HG03342 (cell line): ENCODE measurements around the gene TOGARAM1.

Experiments
- ATAC-seq: cut with Tn5 transposase; IDR thresholded peaks from one replicate; pipeline ENCODE4 v1.9.1; 2021; ENCODE audit warnings: mild to moderate bottlenecking, moderate library complexity; ENCODE audit not compliant: unreplicated experiment

Gene TOGARAM1

DNA sequence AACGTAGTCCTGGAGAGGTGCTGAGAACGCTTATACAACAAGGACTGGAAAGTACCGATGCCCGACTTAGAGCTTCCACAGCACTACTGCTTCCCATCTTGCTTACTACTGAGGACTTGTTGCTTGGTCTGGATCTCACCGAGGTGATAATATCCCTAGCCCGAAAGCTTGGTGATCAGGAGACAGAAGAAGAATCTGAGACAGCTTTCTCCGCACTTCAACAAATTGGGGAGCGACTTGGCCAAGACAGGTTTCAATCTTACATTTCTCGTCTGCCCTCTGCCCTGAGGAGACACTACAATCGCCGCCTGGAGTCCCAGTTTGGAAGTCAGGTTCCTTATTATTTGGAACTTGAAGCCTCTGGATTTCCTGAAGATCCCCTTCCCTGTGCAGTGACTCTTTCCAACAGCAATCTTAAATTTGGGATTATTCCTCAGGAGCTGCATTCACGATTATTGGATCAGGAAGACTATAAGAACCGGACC lies 1.1 kb downstream of the TOGARAM1 start:
- ATAC-seq = no peak

DNA sequence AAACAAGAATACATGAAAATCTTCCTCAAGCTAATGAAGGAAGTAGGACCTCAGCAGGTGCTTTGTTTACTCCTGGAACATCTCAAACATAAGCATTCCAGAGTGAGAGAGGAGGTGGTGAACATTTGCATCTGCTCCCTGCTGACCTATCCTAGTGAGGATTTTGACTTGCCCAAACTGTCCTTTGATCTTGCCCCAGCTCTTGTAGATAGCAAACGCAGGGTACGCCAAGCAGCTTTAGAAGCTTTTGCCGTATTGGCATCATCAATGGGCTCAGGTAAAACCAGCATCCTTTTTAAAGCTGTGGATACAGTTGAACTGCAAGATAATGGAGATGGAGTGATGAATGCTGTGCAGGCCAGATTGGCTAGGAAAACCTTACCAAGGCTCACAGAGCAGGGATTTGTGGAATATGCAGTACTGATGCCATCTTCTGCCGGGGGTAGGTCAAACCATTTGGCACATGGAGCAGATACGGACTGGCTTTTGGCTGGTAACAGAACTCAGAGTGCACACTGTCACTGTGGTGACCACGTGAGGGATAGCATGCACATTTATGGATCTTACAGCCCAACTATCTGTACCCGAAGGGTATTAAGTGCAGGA lies 1.9 kb downstream of the TOGARAM1 start:
- ATAC-seq = no peak

DNA sequence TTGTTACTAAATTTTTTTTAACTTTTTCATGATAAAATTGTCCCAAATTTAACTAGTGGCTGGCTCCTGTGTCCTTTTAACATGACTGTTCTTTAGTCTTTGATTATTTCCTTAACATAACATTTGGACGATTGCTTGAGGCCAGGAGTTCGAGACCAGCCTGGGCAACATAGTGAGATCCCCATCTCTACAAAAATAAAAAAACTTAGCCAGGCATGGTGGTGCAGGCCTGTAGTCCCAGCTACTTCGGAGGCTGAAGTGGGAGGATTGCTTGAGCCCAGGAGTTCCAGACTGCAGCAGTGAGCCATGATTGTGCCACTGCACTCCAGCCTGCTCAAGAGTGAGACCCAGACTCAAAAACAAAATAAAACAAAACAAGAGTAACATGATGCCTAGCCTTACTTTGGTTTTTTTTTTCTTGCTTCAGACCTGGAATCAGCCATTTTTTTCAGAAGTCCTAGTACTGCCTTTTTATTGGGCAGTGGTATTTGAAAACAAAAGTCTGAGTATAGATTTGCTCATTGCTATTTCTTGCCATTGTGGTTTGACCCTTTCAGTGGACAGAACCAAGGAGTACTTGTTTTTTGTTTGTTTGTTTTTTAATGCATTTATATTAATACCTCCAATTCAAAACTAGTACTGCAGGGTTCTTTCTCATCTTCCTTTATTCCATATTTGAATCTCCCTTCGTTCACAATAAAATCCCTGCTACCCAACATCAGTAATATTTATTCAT lies 4.8 kb downstream of the TOGARAM1 start:
- ATAC-seq = no peak

DNA sequence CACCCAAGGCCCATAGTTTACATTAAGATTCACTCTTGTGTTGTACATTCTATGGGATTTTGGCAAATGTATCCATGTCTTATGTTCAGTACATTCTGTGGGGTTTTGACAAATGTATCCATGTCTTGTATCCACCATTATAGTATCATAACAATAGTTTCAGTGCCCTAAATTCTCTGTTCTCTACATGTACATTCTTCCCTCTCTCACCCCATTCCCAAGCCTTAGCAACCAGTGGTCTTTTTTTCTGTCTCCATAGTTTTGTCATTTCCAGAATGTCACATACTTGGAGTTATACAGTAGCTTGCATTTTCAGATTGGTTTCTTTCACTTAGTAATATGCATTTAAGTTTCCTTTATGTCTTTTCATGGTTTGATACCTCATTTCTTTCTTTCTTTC lies 6.7 kb downstream of the TOGARAM1 start:
- ATAC-seq = no peak

DNA sequence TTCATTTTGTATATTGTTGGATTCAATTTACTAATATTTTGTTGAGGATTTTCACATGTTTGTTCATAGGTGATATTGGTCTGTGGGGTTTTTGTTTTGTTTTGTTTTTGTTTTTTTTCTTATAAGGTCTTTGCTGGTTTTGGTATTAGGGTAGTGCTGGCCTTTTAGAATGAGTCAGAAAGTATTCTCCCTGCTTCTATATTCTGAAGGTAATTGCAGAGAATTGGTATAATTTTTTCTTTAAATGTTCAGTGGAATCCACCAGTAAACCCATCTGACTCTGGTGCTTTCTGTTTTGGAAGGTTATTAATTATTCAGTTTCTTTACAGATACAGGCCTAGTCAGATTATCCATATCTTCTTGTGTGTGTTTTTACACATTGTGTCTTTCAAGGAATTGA lies 8.9 kb downstream of the TOGARAM1 start:
- ATAC-seq = no peak

DNA sequence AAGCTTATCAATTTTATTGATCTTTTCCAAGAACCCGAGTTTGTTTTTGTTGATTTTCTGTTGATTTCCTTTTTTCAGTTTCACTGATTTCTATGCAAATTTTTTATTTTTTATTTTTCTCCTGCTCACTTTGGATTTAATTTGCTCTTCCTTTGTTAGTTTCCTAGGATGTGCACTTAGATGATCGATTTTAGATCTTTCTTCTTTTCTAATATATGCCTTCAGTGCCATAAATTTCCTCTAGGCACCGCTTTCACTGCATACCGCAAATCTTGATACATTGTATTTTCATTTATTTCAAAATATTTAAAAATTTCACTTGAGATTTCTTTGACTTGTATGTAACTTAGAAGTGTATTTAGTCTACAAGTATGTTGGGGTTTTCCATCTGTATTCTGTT lies 9.5 kb downstream of the TOGARAM1 start:
- ATAC-seq = no peak

DNA sequence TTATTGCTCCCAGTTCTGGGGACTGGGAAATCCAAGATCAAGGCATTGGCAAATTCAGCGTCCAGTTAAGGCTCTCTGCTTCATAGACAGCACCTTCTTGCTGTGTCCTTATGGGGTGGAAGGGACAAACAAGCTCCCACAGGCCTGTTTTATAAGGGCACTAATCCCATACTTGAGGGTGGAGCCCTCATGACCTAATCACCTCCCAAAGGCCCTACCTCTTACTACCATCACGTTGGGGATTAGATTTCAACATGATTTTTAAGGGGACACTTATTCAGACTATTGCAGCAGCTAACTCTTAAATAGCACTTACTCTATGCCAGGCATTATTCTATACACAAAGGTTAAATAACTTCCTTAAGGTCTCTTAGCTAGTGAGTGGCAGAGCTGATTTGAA lies 17.3 kb downstream of the TOGARAM1 start:
- ATAC-seq = no peak

DNA sequence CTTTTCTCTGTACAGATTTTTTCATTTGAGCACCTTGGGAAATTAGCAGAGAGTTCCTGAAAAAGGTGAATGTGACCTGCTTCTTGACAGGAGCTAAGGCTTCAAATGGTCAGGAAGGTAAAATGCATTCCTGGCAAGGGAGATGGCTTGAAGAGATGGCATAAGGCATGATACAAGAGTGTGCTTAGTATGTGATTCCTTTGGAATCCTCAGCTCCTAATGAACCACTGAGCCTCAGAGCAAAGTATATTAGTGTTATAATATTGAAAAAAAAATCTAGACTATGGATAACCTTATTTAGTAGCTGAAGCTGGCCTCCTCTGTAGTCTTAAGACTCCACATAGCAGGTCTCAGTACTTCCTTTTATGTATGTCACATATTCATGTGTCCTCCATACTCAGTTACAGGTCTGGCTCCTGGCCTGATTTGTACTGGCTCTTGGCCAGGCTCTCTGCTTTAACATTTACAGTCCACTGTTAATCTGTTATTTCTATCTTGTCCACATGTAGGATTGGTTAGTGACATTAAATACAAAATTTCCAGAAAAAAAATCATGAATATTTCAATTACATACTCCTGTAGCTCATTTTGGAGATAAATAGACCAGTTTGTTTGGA lies 17.9 kb downstream of the TOGARAM1 start:
- ATAC-seq = no peak

DNA sequence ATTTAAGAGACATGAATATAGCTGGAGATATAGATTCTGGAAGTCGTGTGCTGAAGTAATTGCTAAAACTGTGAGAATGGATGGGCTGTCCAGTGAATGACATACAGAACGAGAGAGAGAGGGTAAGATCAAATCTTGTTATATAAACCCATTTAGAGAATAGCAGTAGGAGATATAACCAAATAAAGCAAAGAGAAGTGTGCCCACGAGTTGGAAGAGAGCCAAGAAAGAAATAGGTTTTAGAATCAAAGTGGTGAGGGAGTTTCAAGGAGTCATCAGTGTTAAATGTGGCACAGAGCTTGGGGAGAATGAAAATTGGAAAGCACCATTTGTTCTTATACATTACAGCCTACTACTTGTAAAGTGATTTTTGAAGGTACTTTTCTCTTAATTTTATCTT lies 19.2 kb downstream of the TOGARAM1 start:
- no peak for ATAC-seq

DNA sequence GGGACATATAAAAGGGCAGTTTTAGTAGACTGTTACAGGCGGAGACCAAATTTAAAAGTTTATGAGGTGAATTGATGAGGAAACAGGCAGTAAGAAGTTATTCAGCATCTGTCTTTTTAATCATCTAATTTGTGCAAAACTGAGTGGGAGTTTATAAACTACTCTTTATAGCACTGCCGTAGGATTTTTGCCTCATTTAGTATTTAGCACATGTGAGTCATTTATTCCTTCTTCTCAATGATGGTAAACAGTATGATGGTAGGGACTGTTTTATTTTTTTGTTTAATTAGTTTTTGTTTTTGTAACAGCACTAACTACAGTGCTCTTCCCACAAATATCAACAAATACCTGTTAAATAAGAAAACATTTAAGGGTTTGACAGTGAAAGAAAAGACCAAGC lies 20.6 kb downstream of the TOGARAM1 start:
- ATAC-seq = no peak

DNA sequence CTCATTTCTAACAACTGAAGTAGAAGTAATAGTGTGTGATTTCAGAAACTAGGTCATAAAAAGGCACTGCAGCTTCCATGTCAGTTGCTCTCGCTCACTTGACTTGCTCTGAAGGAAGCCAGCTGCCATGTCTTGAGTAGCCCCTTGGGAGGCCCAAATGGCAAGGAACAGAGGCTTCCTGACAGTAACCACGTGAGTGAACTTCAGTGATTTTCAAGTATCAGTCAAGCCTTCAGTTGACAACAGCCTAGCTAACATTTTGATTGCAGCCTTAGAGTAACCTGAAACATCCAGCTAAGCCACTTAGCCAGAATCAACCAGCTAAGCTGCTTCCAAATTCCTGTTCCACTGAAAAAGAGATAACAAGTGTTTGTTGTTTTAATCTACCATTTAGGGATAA lies 26.7 kb downstream of the TOGARAM1 start:
- ATAC-seq = no peak

DNA sequence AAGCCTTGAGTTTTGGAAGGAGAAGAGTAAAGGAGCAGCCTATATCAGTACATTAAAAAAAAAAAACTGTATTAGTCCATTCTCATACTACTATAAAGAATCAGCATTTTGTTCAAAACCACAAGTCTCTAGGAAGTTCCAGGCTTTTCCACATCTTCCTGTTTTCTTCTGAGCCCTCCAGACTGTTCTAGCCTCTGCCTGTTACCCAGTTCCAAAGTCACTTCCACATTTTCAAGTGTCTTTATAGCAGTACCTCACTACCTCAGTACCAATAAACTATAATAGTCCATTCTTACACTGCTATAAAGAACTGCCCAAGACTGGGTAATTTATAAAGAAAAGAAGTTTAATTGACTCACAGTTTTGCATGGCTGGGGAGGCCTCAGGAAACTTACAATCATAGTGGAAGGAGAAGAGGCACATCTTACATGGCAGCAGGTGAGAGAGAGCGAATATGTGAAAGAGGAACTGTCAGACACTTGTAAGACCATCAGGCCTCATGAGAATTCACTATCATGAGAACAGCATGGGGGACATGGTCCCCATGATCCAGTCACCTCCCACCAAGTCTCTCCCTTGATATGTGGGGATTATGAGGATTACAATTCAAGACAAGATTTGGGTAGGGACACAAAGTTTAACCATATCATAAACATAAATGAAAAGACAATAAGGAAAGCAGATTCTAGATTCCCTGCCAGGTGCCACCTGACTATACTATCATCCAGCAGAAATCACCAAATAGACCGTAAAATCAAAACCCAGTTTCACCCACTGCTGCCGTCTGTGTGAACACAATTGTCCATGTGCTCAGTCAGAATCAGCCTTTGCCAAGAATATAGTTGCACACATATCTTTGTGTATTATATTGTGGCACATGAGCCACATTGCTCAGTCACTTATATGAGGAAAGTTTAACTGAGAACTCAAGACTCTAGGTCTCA lies 27.8 kb downstream of the TOGARAM1 start:
- ATAC-seq = no peak

DNA sequence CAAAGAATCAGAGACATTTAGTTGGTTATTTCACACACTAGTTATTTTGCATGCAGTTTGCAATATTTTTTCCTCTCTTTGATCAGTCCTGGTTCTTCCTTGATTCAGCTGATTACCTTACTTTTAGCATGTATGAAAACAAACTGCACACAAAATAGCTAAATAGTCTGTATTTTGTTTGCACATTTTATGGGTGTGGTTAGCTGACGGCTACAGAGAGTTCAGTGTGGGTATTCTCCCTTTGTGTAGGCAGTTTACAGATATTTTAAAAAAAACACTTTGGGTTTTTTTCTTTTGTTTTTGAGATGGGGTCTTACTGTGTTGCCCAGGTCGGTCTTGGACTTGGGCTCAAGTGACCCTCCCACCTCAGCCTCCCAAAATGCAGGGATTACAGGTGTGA lies 28.5 kb downstream of the TOGARAM1 start:
- no peak for ATAC-seq

DNA sequence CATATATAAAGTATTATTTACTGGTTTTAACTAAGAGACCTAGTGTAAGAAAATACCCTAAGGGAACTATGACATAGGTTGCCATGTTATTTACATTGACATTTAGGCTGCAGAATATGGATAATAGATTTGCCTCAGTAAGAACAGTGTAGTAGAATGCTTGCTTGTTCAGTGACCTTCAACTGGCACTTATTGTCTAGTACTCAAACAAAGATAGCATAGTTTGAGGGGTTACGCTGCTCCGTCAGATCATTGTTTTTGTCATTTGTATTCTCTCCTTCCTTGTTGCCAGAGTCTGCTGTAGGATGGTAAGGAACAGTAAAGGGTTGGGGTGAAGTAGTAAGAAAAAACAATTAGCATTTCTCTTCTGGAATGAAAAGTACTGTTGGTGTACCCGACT lies 33.2 kb downstream of the TOGARAM1 start:
- no peak for ATAC-seq

DNA sequence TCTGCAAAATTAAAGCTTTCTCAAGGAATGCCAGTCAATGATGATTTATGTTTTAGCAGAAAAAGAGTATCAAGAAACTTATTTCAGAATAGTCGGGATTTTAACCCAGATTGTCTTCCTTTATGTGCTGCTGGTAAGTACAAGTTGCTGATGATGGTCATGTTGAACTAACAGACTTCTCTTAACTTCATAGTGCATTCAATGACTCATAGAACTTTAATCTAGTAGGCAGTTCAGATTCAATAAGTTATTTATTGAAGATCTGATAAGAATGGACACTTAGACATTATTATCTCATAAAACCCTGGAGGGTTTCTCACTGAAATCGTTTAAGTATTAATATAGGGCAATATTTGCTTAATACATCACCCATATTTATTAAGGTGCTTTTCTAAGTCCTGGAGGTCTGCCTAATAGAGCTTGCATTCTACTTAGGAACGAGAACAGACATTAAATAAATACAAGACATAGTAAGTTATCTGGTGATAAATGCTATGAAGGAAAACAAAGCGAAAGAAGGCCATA lies 33.8 kb downstream of the TOGARAM1 start:
- no peak for ATAC-seq

DNA sequence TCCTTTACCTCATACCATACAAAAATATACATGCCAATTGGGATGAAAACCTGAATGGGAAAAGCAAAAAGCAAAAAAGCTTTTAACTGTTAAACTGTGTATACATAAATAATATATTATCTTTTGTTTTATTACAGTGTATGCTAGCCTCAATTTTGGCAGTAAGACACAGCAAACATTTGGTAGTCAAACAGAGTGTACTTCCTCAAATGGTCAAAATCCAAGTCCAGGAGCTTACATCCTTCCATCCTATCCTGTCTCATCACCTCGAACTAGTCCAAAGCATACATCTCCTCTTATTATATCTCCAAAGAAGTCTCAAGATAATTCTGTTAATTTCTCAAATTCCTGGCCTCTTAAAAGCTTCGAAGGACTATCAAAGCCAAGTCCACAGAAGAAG lies 41.9 kb downstream of the TOGARAM1 start:
- no peak for ATAC-seq

DNA sequence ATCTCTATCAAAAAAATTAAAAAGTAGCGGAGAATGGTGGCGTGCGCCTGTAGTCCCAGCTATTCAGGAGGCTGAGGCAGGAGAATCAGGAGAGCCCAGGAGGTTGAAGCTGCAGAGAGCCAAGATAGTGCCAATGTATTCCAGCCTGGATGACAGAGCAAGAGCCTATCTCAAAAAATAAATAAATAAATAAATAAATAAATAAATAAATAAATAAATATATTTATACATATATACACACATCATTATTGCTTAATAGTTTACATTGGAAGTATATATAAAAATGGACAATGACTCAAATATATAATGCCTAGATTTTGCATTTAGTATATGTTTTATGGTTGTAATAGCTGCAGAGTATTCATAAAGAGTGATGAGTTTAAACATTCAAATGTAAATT lies 53.1 kb downstream of the TOGARAM1 start:
- no peak for ATAC-seq

DNA sequence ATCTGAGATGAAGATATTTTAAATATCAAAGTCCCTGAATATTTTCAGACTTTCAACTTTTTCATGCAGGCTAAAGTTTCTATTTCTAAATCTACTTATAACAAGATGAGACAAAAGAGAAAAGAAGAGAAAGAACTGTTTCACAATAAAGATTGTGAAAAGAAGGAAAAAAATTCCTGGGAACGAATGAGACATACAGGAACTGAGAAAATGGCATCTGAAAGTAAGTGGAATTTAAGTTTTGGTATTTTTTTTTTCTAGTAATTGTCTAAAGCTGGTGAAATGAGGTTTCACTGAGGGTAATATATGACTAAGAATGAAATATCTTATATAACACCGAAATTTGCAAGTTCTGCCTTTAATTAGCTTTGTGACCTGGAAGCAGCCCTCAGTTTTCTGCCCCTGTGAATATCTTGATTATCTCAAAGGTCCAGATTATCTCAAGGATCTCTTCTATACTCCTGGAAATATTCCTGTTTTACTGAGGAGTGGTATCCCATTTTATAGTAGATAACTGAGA lies 66.2 kb downstream of the TOGARAM1 start:
- no peak for ATAC-seq

DNA sequence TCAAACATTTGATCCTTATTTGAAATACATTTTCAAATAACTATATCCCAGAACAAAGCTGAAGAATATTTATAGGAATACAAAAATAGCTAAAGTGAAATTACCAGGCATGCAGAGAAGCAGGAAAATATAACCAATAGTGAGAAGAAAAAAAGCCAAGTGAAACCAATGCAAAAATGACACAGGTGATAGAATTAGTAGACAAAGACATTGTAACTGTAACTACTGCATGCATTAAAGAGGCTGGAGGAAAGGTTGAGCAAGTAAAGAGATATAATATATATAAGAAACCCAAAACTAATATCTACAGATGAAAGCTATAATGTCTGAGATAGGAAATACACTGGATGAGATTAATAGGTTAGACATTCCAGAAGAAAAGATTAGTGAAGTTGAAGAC lies 72.7 kb downstream of the TOGARAM1 start:
- ATAC-seq = no peak

DNA sequence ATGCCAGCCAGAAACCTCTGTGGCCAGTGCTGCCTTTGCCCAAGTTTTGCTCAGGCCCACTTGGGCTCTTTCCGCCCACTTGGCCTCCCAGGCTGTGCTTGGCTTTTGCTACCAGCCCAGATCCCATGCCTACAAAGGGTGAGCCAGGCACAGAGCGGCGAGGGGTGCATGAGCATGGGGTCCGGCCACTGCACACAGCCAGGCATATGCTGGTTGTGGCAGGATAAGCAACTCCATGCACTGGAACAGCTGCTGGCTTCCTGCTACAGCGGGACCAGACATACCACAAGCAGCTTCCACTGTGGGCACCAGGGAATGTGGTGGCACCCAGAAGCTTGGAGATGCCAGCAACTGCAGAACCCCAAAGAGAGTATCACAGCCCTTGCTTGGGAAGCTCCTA lies 76.3 kb downstream of the TOGARAM1 start:
- ATAC-seq = no peak

DNA sequence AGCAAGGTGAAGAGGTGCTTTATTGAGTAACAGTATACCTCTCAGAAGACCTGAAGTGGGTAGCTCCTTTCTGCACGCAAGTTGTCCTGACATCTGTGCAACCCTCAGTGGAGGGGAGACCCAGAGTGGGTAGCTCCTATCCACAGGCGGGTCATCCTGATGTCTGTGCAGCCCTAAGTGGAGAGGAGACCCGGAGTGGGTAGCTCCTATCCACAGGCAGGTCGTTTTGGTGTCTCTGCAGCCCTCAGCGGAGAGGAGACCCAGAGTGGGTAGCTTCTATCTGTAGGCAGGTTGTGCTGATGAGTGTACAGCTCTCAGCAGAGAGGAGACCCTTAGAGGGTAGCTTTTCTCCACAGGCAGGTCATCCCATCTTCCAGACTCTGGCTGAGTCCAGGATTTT lies 76.9 kb downstream of the TOGARAM1 start:
- no peak for ATAC-seq
